ENCODE results near the gene CRYGB.

The CRYGB gene

GRCh38 chr2:208186893-208187292, 40.9 kb upstream of the CRYGB start:
- Histone ChIP-seq H3K9me3 (no peaks in the 10 kb centered on the region), H3K4me3 (ENCODE audit: low read depth, low read length) (no peak overlapping the region), H3K27me3 (no peaks in the 10 kb centered on the region), H3K36me3 (no peaks in the 10 kb centered on the region), H3K4me1 (no peaks in the 10 kb centered on the region)
- TF ChIP-seq, protein P1, sequence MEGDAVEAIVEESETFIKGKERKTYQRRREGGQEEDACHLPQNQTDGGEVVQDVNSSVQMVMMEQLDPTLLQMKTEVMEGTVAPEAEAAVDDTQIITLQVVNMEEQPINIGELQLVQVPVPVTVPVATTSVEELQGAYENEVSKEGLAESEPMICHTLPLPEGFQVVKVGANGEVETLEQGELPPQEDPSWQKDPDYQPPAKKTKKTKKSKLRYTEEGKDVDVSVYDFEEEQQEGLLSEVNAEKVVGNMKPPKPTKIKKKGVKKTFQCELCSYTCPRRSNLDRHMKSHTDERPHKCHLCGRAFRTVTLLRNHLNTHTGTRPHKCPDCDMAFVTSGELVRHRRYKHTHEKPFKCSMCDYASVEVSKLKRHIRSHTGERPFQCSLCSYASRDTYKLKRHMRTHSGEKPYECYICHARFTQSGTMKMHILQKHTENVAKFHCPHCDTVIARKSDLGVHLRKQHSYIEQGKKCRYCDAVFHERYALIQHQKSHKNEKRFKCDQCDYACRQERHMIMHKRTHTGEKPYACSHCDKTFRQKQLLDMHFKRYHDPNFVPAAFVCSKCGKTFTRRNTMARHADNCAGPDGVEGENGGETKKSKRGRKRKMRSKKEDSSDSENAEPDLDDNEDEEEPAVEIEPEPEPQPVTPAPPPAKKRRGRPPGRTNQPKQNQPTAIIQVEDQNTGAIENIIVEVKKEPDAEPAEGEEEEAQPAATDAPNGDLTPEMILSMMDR (IDR thresholded peaks at IDR 0.05; ENCODE audit: low read depth, low read length) = no peak
- no peak for DNase-seq

DNA sequence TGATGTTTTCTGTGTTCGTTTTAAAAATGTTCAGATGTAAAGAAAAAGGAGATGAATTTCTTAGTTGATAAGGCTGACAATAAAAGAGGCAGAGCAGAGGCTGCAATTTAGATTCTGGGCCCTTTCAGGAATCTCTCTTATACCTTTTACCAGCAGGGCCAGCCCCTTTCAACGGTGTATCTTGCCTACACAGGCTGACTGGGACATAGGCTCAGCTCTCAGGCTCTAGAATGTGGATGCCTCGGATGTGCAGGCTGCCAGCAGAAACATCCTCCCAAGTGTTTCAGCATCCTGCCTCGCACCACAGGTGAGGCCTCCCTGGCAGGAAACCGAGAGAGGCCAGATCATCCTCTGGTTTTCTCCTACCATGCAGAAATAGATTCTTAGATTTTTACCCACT, 40.5 kb upstream of the CRYGB start:
- no peaks in the 10 kb centered on the region for H3K27me3 ChIP-seq
- TF ChIP-seq, protein P1 (IDR thresholded peaks at IDR 0.05; ENCODE audit: low read depth, low read length) = no peak
- no peaks in the 10 kb centered on the region for H3K36me3 ChIP-seq
- no peaks in the 10 kb centered on the region for H3K9me3 ChIP-seq
- H3K4me3 ChIP-seq (ENCODE audit: low read depth, low read length) = no peak overlapping the region
- no peaks in the 10 kb centered on the region for H3K4me1 ChIP-seq
- no peak for DNase-seq

DNA sequence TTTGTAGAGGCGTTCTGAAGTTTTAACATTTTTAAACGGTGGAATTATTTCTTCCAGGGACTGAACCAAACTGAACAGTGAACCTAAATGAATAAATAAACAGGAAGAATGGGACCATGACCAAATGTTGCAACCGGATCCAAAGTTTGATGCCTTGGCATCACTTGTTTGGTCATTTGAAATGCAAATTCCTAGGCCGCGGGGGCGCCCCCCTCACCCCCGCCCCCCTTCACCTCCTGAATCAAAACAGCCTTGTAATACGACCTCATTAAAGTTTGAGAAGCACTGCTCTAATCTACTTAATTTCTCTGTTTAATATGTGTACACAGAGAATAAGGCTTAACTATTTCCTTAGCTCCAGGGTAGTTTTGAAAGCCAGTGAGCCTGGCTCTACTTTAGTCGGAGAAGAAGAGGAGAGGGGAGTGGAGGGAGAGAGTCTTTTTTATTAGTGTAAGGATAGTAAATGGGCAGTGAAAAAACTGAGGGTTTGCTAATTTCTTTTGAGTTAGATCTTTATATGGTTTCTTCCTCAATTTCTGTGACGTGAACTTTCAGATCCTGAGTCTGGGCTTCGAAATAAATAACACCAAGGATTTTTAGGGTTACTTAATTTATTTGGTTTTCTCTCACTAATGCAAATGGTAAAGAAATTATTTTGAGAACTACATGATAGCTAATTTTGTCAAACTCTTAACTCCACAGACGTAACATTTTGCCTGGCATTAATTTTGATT, 38.2 kb upstream of the CRYGB start:
- H3K36me3 ChIP-seq = no peaks in the 10 kb centered on the region

GRCh38 chr2:208183526-208183925, 37.6 kb upstream of the CRYGB start:
- Histone ChIP-seq H3K36me3 (no peaks in the 10 kb centered on the region), H3K27me3 (no peaks in the 10 kb centered on the region), H3K4me3 (ENCODE audit: low read depth, low read length) (no peak overlapping the region), H3K4me1 (no peaks in the 10 kb centered on the region), H3K9me3 (no peaks in the 10 kb centered on the region)
- TF ChIP-seq, protein P1 (IDR thresholded peaks at IDR 0.05; ENCODE audit: low read depth, low read length) = no peak
- no peak for DNase-seq

More for the DNA sequence above, 38.2 kb upstream of the CRYGB start:
- no peak overlapping the region for H3K4me3 ChIP-seq (ENCODE audit: low read depth, low read length)
- no peaks in the 10 kb centered on the region for H3K4me1 ChIP-seq
- DNase-seq = no peak
- no peaks in the 10 kb centered on the region for H3K27me3 ChIP-seq
- TF ChIP-seq, protein P1 (IDR thresholded peaks at IDR 0.05; ENCODE audit: low read depth, low read length) = no peak
- H3K9me3 ChIP-seq = no peaks in the 10 kb centered on the region

GRCh38 chr2:208182835-208183234, 36.9 kb upstream of the CRYGB start:
- no peaks in the 10 kb centered on the region for H3K9me3 ChIP-seq
- no peaks in the 10 kb centered on the region for H3K4me1 ChIP-seq
- DNase-seq = no peak
- TF ChIP-seq, protein P1 (IDR thresholded peaks at IDR 0.05; ENCODE audit: low read depth, low read length) = no peak
- no peak overlapping the region for H3K4me3 ChIP-seq (ENCODE audit: low read depth, low read length)
- H3K27me3 ChIP-seq = no peaks in the 10 kb centered on the region
- H3K36me3 ChIP-seq = no peaks in the 10 kb centered on the region

DNA sequence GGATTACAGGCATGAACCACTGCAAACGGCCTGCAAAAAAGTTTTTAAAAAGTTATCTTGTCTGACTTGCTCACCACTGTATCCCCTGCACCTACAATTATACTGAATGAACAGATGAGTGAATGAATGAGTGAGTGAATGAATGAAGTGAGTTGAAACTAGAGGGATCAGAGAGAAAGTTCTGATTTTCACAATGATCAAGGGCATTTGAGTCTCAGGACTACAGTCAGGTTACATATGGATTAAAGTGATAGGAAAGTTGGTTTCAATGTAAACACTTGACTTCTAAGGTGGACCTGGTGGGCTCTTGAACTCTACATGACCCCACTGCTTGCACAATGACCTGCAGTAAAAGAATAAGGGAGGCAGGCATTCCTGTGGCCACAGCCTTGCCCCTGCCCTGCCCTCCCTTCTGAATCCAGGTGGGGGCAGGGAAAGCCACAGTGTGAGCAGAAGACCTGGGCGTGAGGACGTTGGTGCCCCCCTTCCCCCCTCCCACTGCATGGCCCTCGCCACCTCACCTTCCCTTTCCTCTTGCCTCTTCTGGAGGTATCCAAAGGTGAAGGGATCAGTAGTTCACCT, 33.2 kb upstream of the CRYGB start:
- H3K4me1 ChIP-seq = no peaks in the 10 kb centered on the region; the same call in 1 of the 2 replicates
- H3K4me3 ChIP-seq (ENCODE audit: low read depth, low read length) = no peak overlapping the region
- TF ChIP-seq, protein P1 (IDR thresholded peaks at IDR 0.05; ENCODE audit: low read depth, low read length) = no peak
- no peak for DNase-seq
- no peaks in the 10 kb centered on the region for H3K36me3 ChIP-seq
- no peaks in the 10 kb centered on the region for H3K9me3 ChIP-seq
- H3K27me3 ChIP-seq = no peaks in the 10 kb centered on the region

Data from BE2C (cell line).